DND-41 (cell line): ENCODE data around the gene GMPPB.

Source experiments
- EZH2 ChIP-seq: IDR thresholded peaks from 3 replicates; pipeline ENCODE4 v1.6.1; 2012; ENCODE audit warnings: borderline replicate concordance, low read depth, mild to moderate bottlenecking, moderate library complexity, low read length, inconsistent platforms; ENCODE audit not compliant: severe bottlenecking
- TF ChIP-seq, protein P1 (sequence below): IDR thresholded peaks from 2 replicates; pipeline ENCODE4 v1.5.1; 2012; ENCODE audit warnings: borderline replicate concordance, low read length, moderate library complexity, mild to moderate bottlenecking; ENCODE audit not compliant: poor library complexity, severe bottlenecking; ENCODE audit errors: extremely low read depth

DNA sequence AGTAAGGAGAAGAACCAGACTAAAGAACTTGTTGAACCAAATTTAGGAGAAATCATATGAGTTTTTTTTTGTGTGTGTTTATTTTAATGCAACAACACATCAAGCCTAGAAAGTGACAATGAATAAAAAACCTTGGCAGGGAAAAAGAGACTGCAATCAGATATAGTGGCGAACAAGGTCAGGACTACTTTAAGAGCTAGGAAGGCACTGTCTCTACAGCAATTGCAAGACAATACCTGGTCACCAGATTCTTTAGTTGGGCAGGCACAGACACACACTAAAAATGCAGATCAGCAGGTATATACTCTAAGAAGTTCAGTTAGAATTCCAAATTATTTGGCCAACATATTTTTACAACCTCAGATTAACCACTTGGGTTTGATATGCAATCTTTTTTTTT lies 30.8 kb upstream of the GMPPB start:
- TF ChIP-seq, protein P1, sequence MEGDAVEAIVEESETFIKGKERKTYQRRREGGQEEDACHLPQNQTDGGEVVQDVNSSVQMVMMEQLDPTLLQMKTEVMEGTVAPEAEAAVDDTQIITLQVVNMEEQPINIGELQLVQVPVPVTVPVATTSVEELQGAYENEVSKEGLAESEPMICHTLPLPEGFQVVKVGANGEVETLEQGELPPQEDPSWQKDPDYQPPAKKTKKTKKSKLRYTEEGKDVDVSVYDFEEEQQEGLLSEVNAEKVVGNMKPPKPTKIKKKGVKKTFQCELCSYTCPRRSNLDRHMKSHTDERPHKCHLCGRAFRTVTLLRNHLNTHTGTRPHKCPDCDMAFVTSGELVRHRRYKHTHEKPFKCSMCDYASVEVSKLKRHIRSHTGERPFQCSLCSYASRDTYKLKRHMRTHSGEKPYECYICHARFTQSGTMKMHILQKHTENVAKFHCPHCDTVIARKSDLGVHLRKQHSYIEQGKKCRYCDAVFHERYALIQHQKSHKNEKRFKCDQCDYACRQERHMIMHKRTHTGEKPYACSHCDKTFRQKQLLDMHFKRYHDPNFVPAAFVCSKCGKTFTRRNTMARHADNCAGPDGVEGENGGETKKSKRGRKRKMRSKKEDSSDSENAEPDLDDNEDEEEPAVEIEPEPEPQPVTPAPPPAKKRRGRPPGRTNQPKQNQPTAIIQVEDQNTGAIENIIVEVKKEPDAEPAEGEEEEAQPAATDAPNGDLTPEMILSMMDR, result no peak
- no peak for TF ChIP-seq EZH2
